PFSK-1 (cell line): Measurements from ENCODE around the gene PTPRN2.

Experiments used
- POLR2AphosphoS5 ChIP-seq: IDR thresholded peaks from 2 replicates; pipeline ENCODE4 v1.6.1; 2012; ENCODE audit warnings: low read depth, mild to moderate bottlenecking, control low read depth, low read length, moderate library complexity
- TAF1 ChIP-seq: IDR thresholded peaks from 2 replicates; pipeline ENCODE4 v1.6.1; 2012; ENCODE audit warnings: low read length, control low read depth, borderline replicate concordance; ENCODE audit not compliant: insufficient read depth
- TF ChIP-seq, protein P1 (sequence below), 2 experiments: IDR thresholded peaks; 2 replicates each; pipeline versions ENCODE4 v1.6.1 to v1.8.0; 2011 to 2012; ENCODE audit warnings: low read depth in 2 of 2, low read length in 2 of 2, control low read depth in 1 of 2, inconsistent platforms in 1 of 2, mild to moderate bottlenecking in 1 of 2, moderate library complexity in 1 of 2; ENCODE audit not compliant: insufficient read depth in 1 of 2

DNA sequence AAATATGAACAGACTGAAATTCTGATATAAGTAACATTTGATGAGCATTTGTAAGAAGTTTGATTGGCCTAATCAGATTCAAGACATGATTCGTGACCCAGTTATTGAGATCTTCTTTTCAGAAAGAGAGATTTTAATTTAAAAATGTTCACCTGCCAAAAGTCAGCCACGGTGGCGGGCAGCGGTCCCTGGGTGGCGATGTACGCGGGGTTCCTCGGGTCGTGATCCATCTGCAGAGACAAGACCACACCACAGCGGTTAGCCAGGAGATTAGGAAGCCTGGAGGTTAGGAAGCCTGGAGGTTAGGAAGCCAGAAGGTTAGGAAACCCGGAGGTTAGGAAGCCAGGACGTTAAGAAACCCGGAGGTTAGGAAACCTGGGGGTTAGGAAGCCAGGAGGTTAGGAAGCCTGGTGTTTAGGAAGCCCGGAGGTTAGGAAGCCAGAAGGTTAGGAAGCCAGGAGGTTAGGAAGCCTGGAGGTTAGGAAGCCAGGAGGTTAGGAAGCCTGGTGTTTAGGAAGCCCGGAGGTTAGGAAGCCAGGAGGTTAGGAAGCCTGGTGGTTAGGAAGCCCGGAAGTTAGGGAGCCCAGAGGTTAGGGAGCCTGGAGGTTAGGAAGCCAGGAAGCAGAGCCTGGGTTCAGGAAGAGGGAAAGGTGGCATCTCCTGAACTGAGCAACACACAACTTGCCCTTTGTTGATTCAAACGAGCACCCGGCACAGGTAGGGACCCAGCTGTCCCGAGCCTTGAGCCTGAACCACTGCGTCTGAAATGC, 992.4 kb downstream of the PTPRN2 start:
- TF ChIP-seq TAF1 = no peak
- TF ChIP-seq POLR2AphosphoS5 = no peak
- TF ChIP-seq, protein P1, sequence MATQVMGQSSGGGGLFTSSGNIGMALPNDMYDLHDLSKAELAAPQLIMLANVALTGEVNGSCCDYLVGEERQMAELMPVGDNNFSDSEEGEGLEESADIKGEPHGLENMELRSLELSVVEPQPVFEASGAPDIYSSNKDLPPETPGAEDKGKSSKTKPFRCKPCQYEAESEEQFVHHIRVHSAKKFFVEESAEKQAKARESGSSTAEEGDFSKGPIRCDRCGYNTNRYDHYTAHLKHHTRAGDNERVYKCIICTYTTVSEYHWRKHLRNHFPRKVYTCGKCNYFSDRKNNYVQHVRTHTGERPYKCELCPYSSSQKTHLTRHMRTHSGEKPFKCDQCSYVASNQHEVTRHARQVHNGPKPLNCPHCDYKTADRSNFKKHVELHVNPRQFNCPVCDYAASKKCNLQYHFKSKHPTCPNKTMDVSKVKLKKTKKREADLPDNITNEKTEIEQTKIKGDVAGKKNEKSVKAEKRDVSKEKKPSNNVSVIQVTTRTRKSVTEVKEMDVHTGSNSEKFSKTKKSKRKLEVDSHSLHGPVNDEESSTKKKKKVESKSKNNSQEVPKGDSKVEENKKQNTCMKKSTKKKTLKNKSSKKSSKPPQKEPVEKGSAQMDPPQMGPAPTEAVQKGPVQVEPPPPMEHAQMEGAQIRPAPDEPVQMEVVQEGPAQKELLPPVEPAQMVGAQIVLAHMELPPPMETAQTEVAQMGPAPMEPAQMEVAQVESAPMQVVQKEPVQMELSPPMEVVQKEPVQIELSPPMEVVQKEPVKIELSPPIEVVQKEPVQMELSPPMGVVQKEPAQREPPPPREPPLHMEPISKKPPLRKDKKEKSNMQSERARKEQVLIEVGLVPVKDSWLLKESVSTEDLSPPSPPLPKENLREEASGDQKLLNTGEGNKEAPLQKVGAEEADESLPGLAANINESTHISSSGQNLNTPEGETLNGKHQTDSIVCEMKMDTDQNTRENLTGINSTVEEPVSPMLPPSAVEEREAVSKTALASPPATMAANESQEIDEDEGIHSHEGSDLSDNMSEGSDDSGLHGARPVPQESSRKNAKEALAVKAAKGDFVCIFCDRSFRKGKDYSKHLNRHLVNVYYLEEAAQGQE (IDR thresholded peaks at IDR 0.05; ENCODE audit: insufficient read depth in 1 of 2, low read depth in 2 of 2, low read length in 2 of 2) = no peak
